Measurements from ENCODE around the gene SEMA3C. TPM values are rescaled to one million over a fixed set of nuclear protein-coding genes. Genes with fewer than 3 reads are reported as not detected.

SEMA3C gene
- total RNA-seq, 4 donors from 2014 or later = 34.8 to 371 (median 116) TPM

DNA sequence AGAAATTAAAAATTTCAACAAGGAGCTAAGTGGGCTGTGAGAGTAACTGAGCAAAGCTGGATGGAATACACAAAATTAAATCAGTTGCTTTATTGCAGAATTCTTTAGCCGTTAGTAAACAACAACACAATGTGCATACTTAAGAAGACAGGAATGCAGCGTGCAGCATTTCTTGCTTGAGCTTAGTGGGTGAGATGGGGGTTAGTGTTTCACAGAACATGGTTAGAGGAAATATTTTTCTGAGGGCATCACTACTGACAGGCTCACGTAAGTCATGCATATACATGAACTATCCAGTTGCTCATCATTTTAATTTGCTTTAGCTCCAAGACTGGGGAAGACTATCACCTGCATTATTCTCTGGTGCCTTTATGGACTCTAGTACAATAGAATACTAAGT is 199.6 kb downstream of the SEMA3C start:
- intact Hi-C loops (cut with DNase I; ENCODE audit: low total_unique reads) = no loop called here
- H3K4me1 ChIP-seq = peaks cover 0 to 20% of the 10 kb centered on the region in 2 donors
- H3K27me3 ChIP-seq = no peaks in the 10 kb centered on the region
- TF ChIP-seq, protein P1, sequence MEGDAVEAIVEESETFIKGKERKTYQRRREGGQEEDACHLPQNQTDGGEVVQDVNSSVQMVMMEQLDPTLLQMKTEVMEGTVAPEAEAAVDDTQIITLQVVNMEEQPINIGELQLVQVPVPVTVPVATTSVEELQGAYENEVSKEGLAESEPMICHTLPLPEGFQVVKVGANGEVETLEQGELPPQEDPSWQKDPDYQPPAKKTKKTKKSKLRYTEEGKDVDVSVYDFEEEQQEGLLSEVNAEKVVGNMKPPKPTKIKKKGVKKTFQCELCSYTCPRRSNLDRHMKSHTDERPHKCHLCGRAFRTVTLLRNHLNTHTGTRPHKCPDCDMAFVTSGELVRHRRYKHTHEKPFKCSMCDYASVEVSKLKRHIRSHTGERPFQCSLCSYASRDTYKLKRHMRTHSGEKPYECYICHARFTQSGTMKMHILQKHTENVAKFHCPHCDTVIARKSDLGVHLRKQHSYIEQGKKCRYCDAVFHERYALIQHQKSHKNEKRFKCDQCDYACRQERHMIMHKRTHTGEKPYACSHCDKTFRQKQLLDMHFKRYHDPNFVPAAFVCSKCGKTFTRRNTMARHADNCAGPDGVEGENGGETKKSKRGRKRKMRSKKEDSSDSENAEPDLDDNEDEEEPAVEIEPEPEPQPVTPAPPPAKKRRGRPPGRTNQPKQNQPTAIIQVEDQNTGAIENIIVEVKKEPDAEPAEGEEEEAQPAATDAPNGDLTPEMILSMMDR (IDR thresholded peaks at IDR 0.05) = no peak
- TF ChIP-seq POLR2A (IDR thresholded peaks at IDR 0.05) = no peak
- no peak overlapping the region for H3K27ac ChIP-seq
- no peak overlapping the region for H3K4me3 ChIP-seq
- no peaks in the 10 kb centered on the region for H3K36me3 ChIP-seq
- no peak for DNase-seq
- H3K9me3 ChIP-seq = no peaks in the 10 kb centered on the region

DNA sequence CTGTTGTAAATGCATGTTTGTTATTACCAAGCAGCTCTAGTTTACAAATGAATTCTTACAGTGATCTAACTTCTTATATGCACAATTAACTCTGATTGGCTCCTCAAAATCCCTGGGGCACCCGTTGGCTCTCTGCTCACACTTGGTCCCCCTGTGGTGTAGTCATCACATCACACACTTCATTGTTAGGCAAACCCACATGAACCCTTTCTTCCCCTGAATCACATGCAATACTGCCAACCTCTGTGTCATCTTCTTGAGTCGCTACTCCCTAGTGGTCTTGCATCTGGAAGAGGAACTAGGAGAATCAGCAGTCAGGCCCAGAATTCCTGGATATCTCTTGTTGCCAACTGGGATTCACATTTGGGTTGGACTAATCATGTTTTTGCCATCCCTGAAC is 207.3 kb downstream of the SEMA3C start:
- Histone ChIP-seq H3K36me3 (no peaks in the 10 kb centered on the region), H3K27me3 (no peaks in the 10 kb centered on the region), H3K9me3 (no peaks in the 10 kb centered on the region), H3K4me1 (no peaks in the 10 kb centered on the region), H3K27ac (no peak overlapping the region), H3K4me3 (no peak overlapping the region)
- intact Hi-C loops (cut with DNase I; ENCODE audit: low total_unique reads) = no loop called here
- DNase-seq = no peak
- TF ChIP-seq, protein P1 (IDR thresholded peaks at IDR 0.05) = no peak
- no peak for TF ChIP-seq POLR2A (IDR thresholded peaks at IDR 0.05)

DNA sequence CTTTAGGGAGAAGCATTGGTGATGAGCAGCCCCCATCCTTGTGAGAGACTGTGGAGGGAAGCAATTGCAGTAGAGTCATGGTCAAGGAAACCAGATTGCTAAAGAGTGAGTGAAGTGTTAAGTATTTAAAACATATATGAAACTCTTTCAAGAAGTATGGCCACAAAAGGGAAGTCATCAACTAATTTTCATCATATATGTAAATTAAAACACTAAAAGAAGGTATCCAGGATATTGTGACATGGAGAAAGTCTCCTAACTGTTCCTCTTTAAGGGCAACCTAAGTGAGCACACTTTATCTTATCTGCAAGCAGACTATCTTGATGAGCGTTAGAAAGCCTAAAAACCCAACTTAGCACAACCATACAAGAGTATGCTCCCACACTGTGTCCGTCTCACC is 210.7 kb downstream of the SEMA3C start:
- intact Hi-C loops (cut with DNase I; ENCODE audit: low total_unique reads) = no loop called here
- H3K27me3 ChIP-seq = no peaks in the 10 kb centered on the region
- H3K4me1 ChIP-seq = no peaks in the 10 kb centered on the region
- no peaks in the 10 kb centered on the region for H3K36me3 ChIP-seq
- no peak for DNase-seq
- H3K4me3 ChIP-seq = no peak overlapping the region
- H3K9me3 ChIP-seq = no peaks in the 10 kb centered on the region
- TF ChIP-seq POLR2A (IDR thresholded peaks at IDR 0.05) = no peak
- TF ChIP-seq, protein P1 (IDR thresholded peaks at IDR 0.05) = no peak
- H3K27ac ChIP-seq = no peak overlapping the region

DNA sequence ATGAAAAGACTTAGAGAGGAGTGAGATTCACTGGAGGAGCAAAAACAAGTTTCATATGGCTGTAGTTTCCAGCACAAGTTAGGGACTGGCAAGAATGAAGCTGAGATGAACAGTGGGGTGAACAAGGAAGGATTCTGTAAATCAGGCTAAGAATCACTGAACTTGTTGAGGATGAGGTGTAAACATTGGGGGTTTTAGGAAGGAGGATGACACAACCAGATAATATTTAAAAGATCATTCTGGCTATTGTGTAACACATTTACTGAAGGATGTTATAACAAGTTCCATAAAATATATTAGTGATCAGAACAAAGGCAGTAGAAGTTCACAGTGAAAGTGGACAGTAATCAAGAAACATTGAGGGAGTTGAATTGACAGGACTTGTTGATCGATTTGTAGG is 211.5 kb downstream of the SEMA3C start:
- no peak overlapping the region for H3K4me3 ChIP-seq
- H3K27ac ChIP-seq = no peak overlapping the region
- no peaks in the 10 kb centered on the region for H3K27me3 ChIP-seq
- no peaks in the 10 kb centered on the region for H3K9me3 ChIP-seq
- TF ChIP-seq POLR2A (IDR thresholded peaks at IDR 0.05) = no peak
- TF ChIP-seq, protein P1 (IDR thresholded peaks at IDR 0.05) = no peak
- intact Hi-C loops (cut with DNase I; ENCODE audit: low total_unique reads) = no loop called here
- no peaks in the 10 kb centered on the region for H3K4me1 ChIP-seq
- H3K36me3 ChIP-seq = no peaks in the 10 kb centered on the region
- DNase-seq = no peak

DNA sequence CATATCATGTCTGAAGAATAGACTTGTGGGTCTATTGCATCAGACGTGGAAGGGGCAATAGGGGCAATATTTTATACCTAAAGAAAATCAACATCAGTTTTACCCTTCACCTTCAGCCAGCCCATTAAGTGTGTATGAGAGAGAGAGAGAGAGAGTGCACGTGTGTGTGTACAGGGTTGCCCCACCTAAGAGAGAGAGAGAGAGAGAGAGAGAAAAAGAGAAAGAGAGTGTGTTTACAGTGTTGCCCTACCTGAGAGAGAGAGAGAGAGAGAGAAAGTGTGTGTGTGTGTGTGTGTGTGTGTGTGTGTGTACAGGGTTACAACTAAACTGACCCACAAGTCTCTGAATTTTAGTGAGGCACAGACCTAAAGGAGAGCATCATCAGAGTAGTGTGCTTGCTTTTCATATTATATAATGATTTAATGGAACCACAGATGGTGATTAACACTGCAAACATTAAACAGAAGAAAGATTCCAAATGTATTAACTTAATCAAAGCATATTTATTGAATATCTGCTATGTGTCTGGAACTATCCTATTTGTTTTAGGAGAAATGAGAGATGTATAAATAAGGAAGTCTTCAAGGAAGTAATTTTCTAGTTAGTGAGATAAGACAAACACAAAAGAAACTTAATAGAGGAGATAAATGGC is 213.6 kb downstream of the SEMA3C start:
- intact Hi-C loops (cut with DNase I; ENCODE audit: low total_unique reads) = no loop called here
- Histone ChIP-seq H3K9me3 (no peaks in the 10 kb centered on the region), H3K4me3 (no peak overlapping the region), H3K27ac (no peak overlapping the region), H3K36me3 (no peaks in the 10 kb centered on the region), H3K27me3 (no peaks in the 10 kb centered on the region), H3K4me1 (no peaks in the 10 kb centered on the region)
- TF ChIP-seq, protein P1 (IDR thresholded peaks at IDR 0.05) = no peak
- no peak for TF ChIP-seq POLR2A (IDR thresholded peaks at IDR 0.05)
- DNase-seq = no peak
